A549 (cell line): Measurements from ENCODE around the gene FBLL1. TPM values are rescaled to one million over a fixed set of nuclear protein-coding genes. Genes with fewer than 3 reads are reported as not detected.
A peak's percentile ranks its signal among the peaks of the same experiment; 100 is the strongest.

Experiments used
- ATAC-seq, 2 experiments: fragments of 200-7000 bp in 1 of 2; fragments of >200 bp in 1 of 2; cut with Nextera tagmentation in 1 of 2; cut with Tn5 transposase in 1 of 2; 3 replicates each; pipeline versions ENCODE4 v1.8.0 to v1.9.1; 2018 to 2020; ENCODE audit warnings: mild to moderate bottlenecking in 1 of 2, moderate library complexity in 1 of 2
- CTCF ChIA-PET: fragments of 300-600 bp; sonication (Branson Sonifier 250); formaldehyde crosslinking; extraction: SDS; loops from one replicate; lab custom pipeline; 2021; ENCODE audit warnings: antibody characterized with exemption, inconsistent platforms; lab: Yijun Ruan, JAX
- POLR2A ChIA-PET: fragments of 350-600 bp; formaldehyde crosslinking; extraction: SDS; loops from one replicate; lab custom pipeline; 2021; ENCODE audit warnings: antibody characterized with exemption, inconsistent platforms; lab: Yijun Ruan, JAX
- DNase-seq, 2 experiments: peaks; one replicate each; pipeline versions ENCODE4 v3.0.0 to v3.0.0-alpha.2; 2011 to 2016; ENCODE audit warnings: low read depth in 1 of 2, low spot score in 1 of 2
- FAIRE-seq: peaks from 2 replicates; lab custom pipeline; 2011; peaks lifted over from hg19 to GRCh38; lab: Jason Lieb, UNC
- H3K27ac ChIP-seq, 2 experiments: fragments of >200 bp; sonication (Bioruptor Twin); formaldehyde crosslinking; 3 replicates each; pipeline ENCODE4 v1.5.1; 2016 to 2017
- H3K4me1 ChIP-seq: fragments of >200 bp; sonication (Bioruptor Twin); formaldehyde crosslinking; 3 replicates; pipeline ENCODE4 v1.6.1; 2016
- H3K4me2 ChIP-seq: fragments of >200 bp; sonication (Bioruptor Twin); formaldehyde crosslinking; 3 replicates; pipeline ENCODE4 v1.6.1; 2016
- H3K4me3 ChIP-seq: fragments of >200 bp; sonication (Bioruptor Twin); formaldehyde crosslinking; 3 replicates; pipeline ENCODE4 v1.5.1; 2016
- H3K9me3 ChIP-seq: fragments of >200 bp; sonication (Bioruptor Twin); formaldehyde crosslinking; 3 replicates; pipeline ENCODE4 v1.6.1; 2016
- BCL3 ChIP-seq: fragments of >200 bp; sonication (Bioruptor Twin); formaldehyde crosslinking; IDR thresholded peaks from 3 replicates; pipeline ENCODE4 v1.6.1; 2016
- CBX8 ChIP-seq: fragments of 200-600 bp; sonication (generic); IDR thresholded peaks from 2 replicates; pipeline ENCODE4 v1.6.1; 2016
- CEBPB ChIP-seq, 2 experiments: fragments of >200 bp in 1 of 2; sonication (Bioruptor Twin) in 1 of 2; formaldehyde crosslinking in 1 of 2; IDR thresholded peaks; 2 replicates each; pipeline ENCODE4 v1.6.1; 2012 to 2016
- FOSB ChIP-seq: fragments of 250-450 bp; sonication (Bioruptor Pico); IDR thresholded peaks from 2 replicates; pipeline ENCODE4 v1.5.0; 2020; ENCODE audit warnings: mild to moderate bottlenecking, moderate library complexity
- FOSL2 ChIP-seq, 2 experiments: fragments of 450-650 bp in 1 of 2; fragments of >200 bp in 1 of 2; sonication (Bioruptor Twin) in 1 of 2; formaldehyde crosslinking; IDR thresholded peaks; 2 replicates each; pipeline versions ENCODE4 v1.5.0 to v1.6.1; 2016 to 2020; ENCODE audit warnings: mild to moderate bottlenecking in 1 of 2, moderate library complexity in 1 of 2
- FOXS1 ChIP-seq: fragments of 250-450 bp; sonication (Bioruptor Pico); IDR thresholded peaks from 2 replicates; pipeline ENCODE4 v1.5.0; 2020; ENCODE audit warnings: mild to moderate bottlenecking, moderate library complexity
- GATA3 ChIP-seq: IDR thresholded peaks from 2 replicates; pipeline ENCODE4 v1.6.1; 2012; ENCODE audit warnings: borderline replicate concordance
- HDAC2 ChIP-seq: fragments of 200-600 bp; sonication (generic); IDR thresholded peaks from 2 replicates; pipeline ENCODE4 v1.6.1; 2016
- HES2 ChIP-seq: fragments of >200 bp; sonication (Bioruptor Twin); formaldehyde crosslinking; IDR thresholded peaks from 2 replicates; pipeline ENCODE4 v1.6.1; 2016
- JUN ChIP-seq, 2 experiments: fragments of >200 bp; sonication (Bioruptor Twin); formaldehyde crosslinking; IDR thresholded peaks; 2 replicates in 1 of 2; 3 replicates in 1 of 2; pipeline ENCODE4 v1.6.1; 2016 to 2017
- KDM1A ChIP-seq: fragments of 200-600 bp; sonication (generic); IDR thresholded peaks from 2 replicates; pipeline ENCODE4 v1.6.1; 2016; ENCODE audit warnings: low read depth, mild to moderate bottlenecking
- KDM5A ChIP-seq: fragments of 200-600 bp; sonication (generic); IDR thresholded peaks from 2 replicates; pipeline ENCODE4 v1.6.1; 2016; ENCODE audit warnings: antibody characterized with exemption, mild to moderate bottlenecking
- MAFK ChIP-seq: fragments of 450-650 bp; IDR thresholded peaks from 2 replicates; pipeline ENCODE4 v1.6.1; 2014; ENCODE audit not compliant: partially characterized antibody
- NFE2L2 ChIP-seq: fragments of 150-350 bp; conservative IDR thresholded peaks from 2 replicates; pipeline ENCODE4 v1.6.1; 2014; ENCODE audit warnings: low read length
- PHF8 ChIP-seq: fragments of 200-600 bp; sonication (generic); IDR thresholded peaks from 2 replicates; pipeline ENCODE4 v1.6.1; 2016; ENCODE audit warnings: low read depth, mild to moderate bottlenecking, antibody characterized with exemption, moderate library complexity, borderline replicate concordance
- RARB ChIP-seq: fragments of 250-450 bp; sonication (Bioruptor Pico); IDR thresholded peaks from 2 replicates; pipeline ENCODE4 v1.8.0; 2021; ENCODE audit warnings: mild to moderate bottlenecking, moderate library complexity
- RCOR1 ChIP-seq: fragments of 150-350 bp; IDR thresholded peaks from 2 replicates; pipeline ENCODE4 v1.6.1; 2014; ENCODE audit warnings: antibody characterized with exemption, low read length, low read depth
- ZFP36 ChIP-seq: fragments of 450-650 bp; IDR thresholded peaks from 2 replicates; pipeline ENCODE4 v1.6.1; 2014; ENCODE audit warnings: borderline replicate concordance; ENCODE audit not compliant: partially characterized antibody
- ZNF302 ChIP-seq: fragments of 250-450 bp; sonication (Bioruptor Pico); IDR thresholded peaks from 2 replicates; pipeline ENCODE4 v1.9.0; 2021; ENCODE audit warnings: inconsistent platforms, mild to moderate bottlenecking, moderate library complexity
- WGBS: methylation state at CpG from one replicate; pipeline ENCODE4 v1.1.6; 2017; ENCODE audit errors: missing lambda C conversion rate; 5-methylcytosine and 5-hydroxymethylcytosine counted together
- polyA plus RNA-seq, 4 experiments: library from polyadenylated mRNA; depleted of rRNA in 3 of 4; stranded (reverse); fragments of >200 nt; fragmentation: RNase III in 1 of 4; extraction: RNeasy Plus Mini Kit Qiagen cat#74134 plus additional on column Dnase treatment in 1 of 4; gene quantifications; 2 replicates in 3 of 4; 3 replicates in 1 of 4; pipeline ENCODE4 v1.2.3, GENCODE V29; 2011 to 2017
- TF ChIP-seq, protein P1 (sequence below): fragments of 200-600 bp; sonication (generic); IDR thresholded peaks from 2 replicates; pipeline ENCODE4 v1.6.1; 2016; ENCODE audit warnings: antibody characterized with exemption, mild to moderate bottlenecking, moderate library complexity
- TF ChIP-seq, protein P2 (sequence below): IDR thresholded peaks from 2 replicates; pipeline ENCODE4 v1.6.1; 2012; ENCODE audit warnings: low read depth, borderline replicate concordance
- TF ChIP-seq, protein P3 (sequence below): fragments of 450-650 bp; IDR thresholded peaks from 2 replicates; pipeline ENCODE4 v1.6.1; 2014; ENCODE audit warnings: antibody characterized with exemption

FBLL1 gene
- polyA plus RNA-seq, 2 of the 4 experiments (the other 2 are of a cell fraction): 0.06 to 0.09 TPM

GRCh38 chr5:168575391-168576372 is 46.6 kb downstream of the FBLL1 start:
- DNase-seq: no peak
- CTCF ChIA-PET: interaction anchor here (1.0 kb wide), 1 partner anchor 36 kb away, joined by 4 read pairs; no protein-coding TSS in a partner anchor
- no peak overlapping the region for H3K27ac ChIP-seq
- TF ChIP-seq FOSL2 (IDR thresholded peaks at IDR 0.05) (no peak), FOSL2 (CRISPR knock-in tag; IDR thresholded peaks at IDR 0.05) (peak; percentile 77), FOSB (CRISPR knock-in tag) (no peak), GATA3 (no peak), CBX8 (no peak)
- TF ChIP-seq, all 56 proteins: peak for 1
- Histone ChIP-seq H3K4me3 (no peak overlapping the region), H3K4me2 (peak overlapping the region; percentile 84; the same call in 2 of the 3 replicates), H3K9me3 (no peaks in the 10 kb centered on the region), H3K4me1 (peaks cover 19% of the 10 kb centered on the region; the same call in 2 of the 3 replicates)
- POLR2A ChIA-PET: no interaction called here
- ATAC-seq (no peak), FAIRE-seq (no peak)
- 91% methylated on average over 7 of the region's 7 CpGs for WGBS

- Histone ChIP-seq H3K4me2 (peak overlapping the region; percentile 84), H3K27ac (peak overlapping the region; percentile 85 to 96), H3K4me1 (peaks cover 19% of the 10 kb centered on the region; the same call in 2 of the 3 replicates)
- TF ChIP-seq ZFP36: no peak
- TF ChIP-seq FOSL2 (IDR thresholded peaks at IDR 0.05): no peak
- TF ChIP-seq FOSL2 (CRISPR knock-in tag; IDR thresholded peaks at IDR 0.05): no peak
- TF ChIP-seq CEBPB (IDR thresholded peaks at IDR 0.05): no peak
- TF ChIP-seq RARB (CRISPR knock-in tag): 0 out of 2 replicates have a peak, but pooled peaks have one; percentile 36
- no peak for TF ChIP-seq FOXS1 (CRISPR knock-in tag)
- no peak for TF ChIP-seq RCOR1
- no peak for TF ChIP-seq ZNF302
- TF ChIP-seq, protein P1, sequence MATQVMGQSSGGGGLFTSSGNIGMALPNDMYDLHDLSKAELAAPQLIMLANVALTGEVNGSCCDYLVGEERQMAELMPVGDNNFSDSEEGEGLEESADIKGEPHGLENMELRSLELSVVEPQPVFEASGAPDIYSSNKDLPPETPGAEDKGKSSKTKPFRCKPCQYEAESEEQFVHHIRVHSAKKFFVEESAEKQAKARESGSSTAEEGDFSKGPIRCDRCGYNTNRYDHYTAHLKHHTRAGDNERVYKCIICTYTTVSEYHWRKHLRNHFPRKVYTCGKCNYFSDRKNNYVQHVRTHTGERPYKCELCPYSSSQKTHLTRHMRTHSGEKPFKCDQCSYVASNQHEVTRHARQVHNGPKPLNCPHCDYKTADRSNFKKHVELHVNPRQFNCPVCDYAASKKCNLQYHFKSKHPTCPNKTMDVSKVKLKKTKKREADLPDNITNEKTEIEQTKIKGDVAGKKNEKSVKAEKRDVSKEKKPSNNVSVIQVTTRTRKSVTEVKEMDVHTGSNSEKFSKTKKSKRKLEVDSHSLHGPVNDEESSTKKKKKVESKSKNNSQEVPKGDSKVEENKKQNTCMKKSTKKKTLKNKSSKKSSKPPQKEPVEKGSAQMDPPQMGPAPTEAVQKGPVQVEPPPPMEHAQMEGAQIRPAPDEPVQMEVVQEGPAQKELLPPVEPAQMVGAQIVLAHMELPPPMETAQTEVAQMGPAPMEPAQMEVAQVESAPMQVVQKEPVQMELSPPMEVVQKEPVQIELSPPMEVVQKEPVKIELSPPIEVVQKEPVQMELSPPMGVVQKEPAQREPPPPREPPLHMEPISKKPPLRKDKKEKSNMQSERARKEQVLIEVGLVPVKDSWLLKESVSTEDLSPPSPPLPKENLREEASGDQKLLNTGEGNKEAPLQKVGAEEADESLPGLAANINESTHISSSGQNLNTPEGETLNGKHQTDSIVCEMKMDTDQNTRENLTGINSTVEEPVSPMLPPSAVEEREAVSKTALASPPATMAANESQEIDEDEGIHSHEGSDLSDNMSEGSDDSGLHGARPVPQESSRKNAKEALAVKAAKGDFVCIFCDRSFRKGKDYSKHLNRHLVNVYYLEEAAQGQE: no peak
- TF ChIP-seq, all 56 proteins: peak for 1
- H3K9me3 ChIP-seq: no peaks in the 10 kb centered on the region
- CTCF ChIA-PET: no interaction called here
- POLR2A ChIA-PET: no interaction called here
- H3K4me3 ChIP-seq: peak overlapping the region; percentile 84
- no peak for FAIRE-seq
- WGBS: 17% methylated on average over 3 of the region's 3 CpGs
- peak in 1 of 2 experiments; percentile 11 for DNase-seq
- no peak for ATAC-seq
Observed at GRCh38 chr5:168578006-168578405, 48.9 kb downstream of the FBLL1 start.

- Histone ChIP-seq H3K27ac (peak within 1 kb of the TSS; percentile 85 to 96), H3K4me1 (peaks cover 19% of the 10 kb centered on the region; the same call in 2 of the 3 replicates), H3K4me2 (peak within 1 kb of the TSS; percentile 84), H3K4me3 (peak within 1 kb of the TSS; percentile 84), H3K9me3 (peaks cover 8% of the 10 kb centered on the region)
- DNase-seq (peak in 1 of 2 experiments; percentile 72), ATAC-seq (peak; percentile 85 to 91), FAIRE-seq (no peak)
- CTCF ChIA-PET: no interaction called here
- POLR2A ChIA-PET: interaction anchor here (0.6 to 1.8 kb wide), 8 partner anchors 11 to 469 kb away, joined by 3 to 9 read pairs (median 6); no protein-coding TSS in a partner anchor
- under 1% methylated on average over 34 of the region's 63 CpGs for WGBS
- no peak for TF ChIP-seq NFE2L2
- TF ChIP-seq JUN (IDR thresholded peaks at IDR 0.05): peak in 1 of 2 experiments; percentile 15; a peak in 1 of 5 replicates
- 0 out of 3 replicates have a peak, but pooled peaks have one; percentile 41 for TF ChIP-seq BCL3
- TF ChIP-seq KDM5A: no peak
- TF ChIP-seq, protein P2, sequence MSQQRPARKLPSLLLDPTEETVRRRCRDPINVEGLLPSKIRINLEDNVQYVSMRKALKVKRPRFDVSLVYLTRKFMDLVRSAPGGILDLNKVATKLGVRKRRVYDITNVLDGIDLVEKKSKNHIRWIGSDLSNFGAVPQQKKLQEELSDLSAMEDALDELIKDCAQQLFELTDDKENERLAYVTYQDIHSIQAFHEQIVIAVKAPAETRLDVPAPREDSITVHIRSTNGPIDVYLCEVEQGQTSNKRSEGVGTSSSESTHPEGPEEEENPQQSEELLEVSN: no peak
- peak; percentile 98; the same call in 1 of the 2 replicates for TF ChIP-seq PHF8
- TF ChIP-seq, protein P3, sequence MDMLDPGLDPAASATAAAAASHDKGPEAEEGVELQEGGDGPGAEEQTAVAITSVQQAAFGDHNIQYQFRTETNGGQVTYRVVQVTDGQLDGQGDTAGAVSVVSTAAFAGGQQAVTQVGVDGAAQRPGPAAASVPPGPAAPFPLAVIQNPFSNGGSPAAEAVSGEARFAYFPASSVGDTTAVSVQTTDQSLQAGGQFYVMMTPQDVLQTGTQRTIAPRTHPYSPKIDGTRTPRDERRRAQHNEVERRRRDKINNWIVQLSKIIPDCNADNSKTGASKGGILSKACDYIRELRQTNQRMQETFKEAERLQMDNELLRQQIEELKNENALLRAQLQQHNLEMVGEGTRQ: no peak
- no peak for TF ChIP-seq ZNF302
- no peak for TF ChIP-seq KDM1A
- no peak for TF ChIP-seq HDAC2
- no peak for TF ChIP-seq MAFK
- no peak for TF ChIP-seq HES2
- no peak for TF ChIP-seq FOXS1 (CRISPR knock-in tag)
Observed at GRCh38 chr5:168578538-168579487, 49.7 kb downstream of the FBLL1 start, which contains the start of gene PANK3. Gene PANK3, minus strand, starts transcription at chr5:168579368. Its CDS starts 85 bp downstream, at chr5:168579283.
